ENCODE data around the gene ZNF446.

DNA sequence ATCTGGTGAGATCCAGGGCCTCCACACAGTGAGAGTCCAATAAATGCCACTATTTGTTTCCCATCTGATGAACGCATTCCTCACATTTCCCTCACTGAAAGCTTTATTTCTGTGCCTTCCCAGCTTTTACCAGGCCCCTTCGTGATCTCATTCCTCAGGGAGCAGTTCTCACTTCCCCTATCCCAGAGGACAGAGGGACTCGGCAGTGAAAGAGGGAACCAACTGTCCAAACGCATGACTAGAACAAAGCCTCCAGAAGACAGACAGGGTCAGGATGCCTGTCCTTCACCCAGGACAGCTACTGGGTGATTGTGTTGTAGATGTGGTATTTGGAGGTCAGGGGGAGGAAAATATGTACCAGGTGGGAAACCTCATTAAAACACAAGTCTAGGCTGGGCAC lies 45.5 kb downstream of the ZNF446 start:
- TF ChIP-seq, protein P1, sequence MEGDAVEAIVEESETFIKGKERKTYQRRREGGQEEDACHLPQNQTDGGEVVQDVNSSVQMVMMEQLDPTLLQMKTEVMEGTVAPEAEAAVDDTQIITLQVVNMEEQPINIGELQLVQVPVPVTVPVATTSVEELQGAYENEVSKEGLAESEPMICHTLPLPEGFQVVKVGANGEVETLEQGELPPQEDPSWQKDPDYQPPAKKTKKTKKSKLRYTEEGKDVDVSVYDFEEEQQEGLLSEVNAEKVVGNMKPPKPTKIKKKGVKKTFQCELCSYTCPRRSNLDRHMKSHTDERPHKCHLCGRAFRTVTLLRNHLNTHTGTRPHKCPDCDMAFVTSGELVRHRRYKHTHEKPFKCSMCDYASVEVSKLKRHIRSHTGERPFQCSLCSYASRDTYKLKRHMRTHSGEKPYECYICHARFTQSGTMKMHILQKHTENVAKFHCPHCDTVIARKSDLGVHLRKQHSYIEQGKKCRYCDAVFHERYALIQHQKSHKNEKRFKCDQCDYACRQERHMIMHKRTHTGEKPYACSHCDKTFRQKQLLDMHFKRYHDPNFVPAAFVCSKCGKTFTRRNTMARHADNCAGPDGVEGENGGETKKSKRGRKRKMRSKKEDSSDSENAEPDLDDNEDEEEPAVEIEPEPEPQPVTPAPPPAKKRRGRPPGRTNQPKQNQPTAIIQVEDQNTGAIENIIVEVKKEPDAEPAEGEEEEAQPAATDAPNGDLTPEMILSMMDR (IDR thresholded peaks at IDR 0.05): no peak
- TF ChIP-seq POLR2A (IDR thresholded peaks at IDR 0.05) (no peak), EP300 (IDR thresholded peaks at IDR 0.05) (no peak)
